ENCODE data around the gene FRY. TPM values are rescaled to one million over a fixed set of nuclear protein-coding genes. Genes with fewer than 3 reads are reported as not detected.

Gene FRY
- total and polyA plus RNA-seq, 2 of the 13 experiments (the other 11 are each of a cell fraction or from before 2014, with no cell fraction given), result 8.2 to 13.1 TPM

DNA sequence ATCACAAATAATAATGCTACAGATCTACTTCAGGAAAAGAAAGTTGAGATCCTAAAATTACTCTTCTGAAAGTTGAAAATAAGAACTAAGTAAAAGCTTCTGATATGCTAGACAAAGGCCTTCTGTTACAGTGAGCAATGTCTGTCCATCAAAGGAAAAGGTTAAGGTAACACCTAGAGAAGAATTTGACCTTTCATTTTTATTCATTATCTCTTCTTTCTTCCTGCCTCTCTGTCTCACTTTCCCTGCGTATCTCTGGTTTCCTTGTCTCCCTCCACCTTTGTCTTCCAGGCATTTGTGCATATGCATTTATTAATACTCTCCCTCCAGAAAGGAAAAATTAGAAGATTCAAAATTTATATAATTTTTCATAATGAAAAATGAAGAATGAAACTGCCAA is 234.6 kb downstream of the FRY start (continued):
- TF ChIP-seq, protein P1, sequence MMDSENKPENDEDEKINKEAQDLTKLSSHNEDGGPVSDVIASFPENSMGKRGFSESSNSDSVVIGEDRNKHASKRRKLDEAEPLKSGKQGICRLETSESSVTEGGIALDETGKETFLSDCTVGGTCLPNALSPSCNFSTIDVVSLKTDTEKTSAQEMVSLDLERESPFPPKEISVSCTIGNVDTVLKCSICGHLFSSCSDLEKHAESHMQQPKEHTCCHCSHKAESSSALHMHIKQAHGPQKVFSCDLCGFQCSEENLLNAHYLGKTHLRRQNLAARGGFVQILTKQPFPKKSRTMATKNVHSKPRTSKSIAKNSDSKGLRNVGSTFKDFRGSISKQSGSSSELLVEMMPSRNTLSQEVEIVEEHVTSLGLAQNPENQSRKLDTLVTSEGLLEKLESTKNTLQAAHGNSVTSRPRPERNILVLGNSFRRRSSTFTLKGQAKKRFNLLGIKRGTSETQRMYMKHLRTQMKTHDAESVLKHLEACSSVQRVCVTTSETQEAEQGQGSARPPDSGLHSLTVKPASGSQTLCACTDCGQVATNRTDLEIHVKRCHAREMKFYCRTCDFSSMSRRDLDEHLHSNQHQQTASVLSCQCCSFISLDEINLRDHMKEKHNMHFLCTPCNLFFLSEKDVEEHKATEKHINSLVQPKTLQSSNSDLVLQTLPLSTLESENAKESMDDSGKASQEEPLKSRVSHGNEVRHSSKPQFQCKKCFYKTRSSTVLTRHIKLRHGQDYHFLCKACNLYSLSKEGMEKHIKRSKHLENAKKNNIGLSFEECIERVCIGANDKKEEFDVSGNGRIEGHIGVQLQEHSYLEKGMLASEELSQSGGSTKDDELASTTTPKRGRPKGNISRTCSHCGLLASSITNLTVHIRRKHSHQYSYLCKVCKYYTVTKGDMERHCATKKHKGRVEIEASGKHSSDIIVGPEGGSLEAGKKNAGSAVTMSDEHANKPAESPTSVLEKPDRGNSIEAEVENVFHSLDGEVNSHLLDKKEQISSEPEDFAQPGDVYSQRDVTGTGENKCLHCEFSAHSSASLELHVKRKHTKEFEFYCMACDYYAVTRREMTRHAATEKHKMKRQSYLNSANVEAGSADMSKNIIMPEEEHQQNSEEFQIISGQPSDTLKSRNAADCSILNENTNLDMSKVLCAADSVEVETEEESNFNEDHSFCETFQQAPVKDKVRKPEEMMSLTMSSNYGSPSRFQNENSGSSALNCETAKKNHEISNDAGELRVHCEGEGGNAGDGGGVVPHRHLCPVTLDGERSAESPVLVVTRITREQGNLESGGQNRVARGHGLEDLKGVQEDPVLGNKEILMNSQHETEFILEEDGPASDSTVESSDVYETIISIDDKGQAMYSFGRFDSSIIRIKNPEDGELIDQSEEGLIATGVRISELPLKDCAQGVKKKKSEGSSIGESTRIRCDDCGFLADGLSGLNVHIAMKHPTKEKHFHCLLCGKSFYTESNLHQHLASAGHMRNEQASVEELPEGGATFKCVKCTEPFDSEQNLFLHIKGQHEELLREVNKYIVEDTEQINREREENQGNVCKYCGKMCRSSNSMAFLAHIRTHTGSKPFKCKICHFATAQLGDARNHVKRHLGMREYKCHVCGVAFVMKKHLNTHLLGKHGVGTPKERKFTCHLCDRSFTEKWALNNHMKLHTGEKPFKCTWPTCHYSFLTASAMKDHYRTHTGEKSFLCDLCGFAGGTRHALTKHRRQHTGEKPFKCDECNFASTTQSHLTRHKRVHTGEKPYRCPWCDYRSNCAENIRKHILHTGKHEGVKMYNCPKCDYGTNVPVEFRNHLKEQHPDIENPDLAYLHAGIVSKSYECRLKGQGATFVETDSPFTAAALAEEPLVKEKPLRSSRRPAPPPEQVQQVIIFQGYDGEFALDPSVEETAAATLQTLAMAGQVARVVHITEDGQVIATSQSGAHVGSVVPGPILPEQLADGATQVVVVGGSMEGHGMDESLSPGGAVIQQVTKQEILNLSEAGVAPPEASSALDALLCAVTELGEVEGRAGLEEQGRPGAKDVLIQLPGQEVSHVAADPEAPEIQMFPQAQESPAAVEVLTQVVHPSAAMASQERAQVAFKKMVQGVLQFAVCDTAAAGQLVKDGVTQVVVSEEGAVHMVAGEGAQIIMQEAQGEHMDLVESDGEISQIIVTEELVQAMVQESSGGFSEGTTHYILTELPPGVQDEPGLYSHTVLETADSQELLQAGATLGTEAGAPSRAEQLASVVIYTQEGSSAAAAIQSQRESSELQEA (CRISPR knock-in tag; IDR thresholded peaks at IDR 0.05; ENCODE audit: not compliant biosample characterization), result no peak
- TF ChIP-seq, protein P2, sequence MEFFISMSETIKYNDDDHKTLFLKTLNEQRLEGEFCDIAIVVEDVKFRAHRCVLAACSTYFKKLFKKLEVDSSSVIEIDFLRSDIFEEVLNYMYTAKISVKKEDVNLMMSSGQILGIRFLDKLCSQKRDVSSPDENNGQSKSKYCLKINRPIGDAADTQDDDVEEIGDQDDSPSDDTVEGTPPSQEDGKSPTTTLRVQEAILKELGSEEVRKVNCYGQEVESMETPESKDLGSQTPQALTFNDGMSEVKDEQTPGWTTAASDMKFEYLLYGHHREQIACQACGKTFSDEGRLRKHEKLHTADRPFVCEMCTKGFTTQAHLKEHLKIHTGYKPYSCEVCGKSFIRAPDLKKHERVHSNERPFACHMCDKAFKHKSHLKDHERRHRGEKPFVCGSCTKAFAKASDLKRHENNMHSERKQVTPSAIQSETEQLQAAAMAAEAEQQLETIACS (CRISPR knock-in tag; IDR thresholded peaks at IDR 0.05), result no peak
- TF ChIP-seq SETDB1 (CRISPR knock-in tag; IDR thresholded peaks at IDR 0.05; ENCODE audit: borderline replicate concordance) (no peak), SP5 (CRISPR knock-in tag; IDR thresholded peaks at IDR 0.05; ENCODE audit: borderline replicate concordance, low read depth) (no peak), ZNF17 (CRISPR knock-in tag; IDR thresholded peaks at IDR 0.05) (no peak), ZNF841 (CRISPR knock-in tag; IDR thresholded peaks at IDR 0.05; ENCODE audit: borderline replicate concordance) (no peak), SAFB2 (CRISPR knock-in tag; IDR thresholded peaks at IDR 0.05; ENCODE audit: borderline replicate concordance, low read depth) (no peak), ZNF776 (CRISPR knock-in tag; IDR thresholded peaks at IDR 0.05) (no peak), SOX6 (IDR thresholded peaks at IDR 0.05) (no peak), SOX6 (CRISPR knock-in tag; IDR thresholded peaks at IDR 0.05) (peak; percentile 43; the same call in 1 of the 2 replicates), ZNF367 (CRISPR knock-in tag; IDR thresholded peaks at IDR 0.05; ENCODE audit: borderline replicate concordance) (no peak), NRL (CRISPR knock-in tag; IDR thresholded peaks at IDR 0.05; ENCODE audit: borderline replicate concordance) (no peak)
- TF ChIP-seq, protein P3, sequence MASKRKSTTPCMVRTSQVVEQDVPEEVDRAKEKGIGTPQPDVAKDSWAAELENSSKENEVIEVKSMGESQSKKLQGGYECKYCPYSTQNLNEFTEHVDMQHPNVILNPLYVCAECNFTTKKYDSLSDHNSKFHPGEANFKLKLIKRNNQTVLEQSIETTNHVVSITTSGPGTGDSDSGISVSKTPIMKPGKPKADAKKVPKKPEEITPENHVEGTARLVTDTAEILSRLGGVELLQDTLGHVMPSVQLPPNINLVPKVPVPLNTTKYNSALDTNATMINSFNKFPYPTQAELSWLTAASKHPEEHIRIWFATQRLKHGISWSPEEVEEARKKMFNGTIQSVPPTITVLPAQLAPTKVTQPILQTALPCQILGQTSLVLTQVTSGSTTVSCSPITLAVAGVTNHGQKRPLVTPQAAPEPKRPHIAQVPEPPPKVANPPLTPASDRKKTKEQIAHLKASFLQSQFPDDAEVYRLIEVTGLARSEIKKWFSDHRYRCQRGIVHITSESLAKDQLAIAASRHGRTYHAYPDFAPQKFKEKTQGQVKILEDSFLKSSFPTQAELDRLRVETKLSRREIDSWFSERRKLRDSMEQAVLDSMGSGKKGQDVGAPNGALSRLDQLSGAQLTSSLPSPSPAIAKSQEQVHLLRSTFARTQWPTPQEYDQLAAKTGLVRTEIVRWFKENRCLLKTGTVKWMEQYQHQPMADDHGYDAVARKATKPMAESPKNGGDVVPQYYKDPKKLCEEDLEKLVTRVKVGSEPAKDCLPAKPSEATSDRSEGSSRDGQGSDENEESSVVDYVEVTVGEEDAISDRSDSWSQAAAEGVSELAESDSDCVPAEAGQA (IDR thresholded peaks at IDR 0.05; ENCODE audit: low read depth), result no peak
- TF ChIP-seq, protein P3 (CRISPR knock-in tag; IDR thresholded peaks at IDR 0.05; ENCODE audit: borderline replicate concordance), result no peak

All from HepG2 (cell line).